ENCODE data around the gene TYSND1. TPM values are rescaled to one million over a fixed set of nuclear protein-coding genes. Genes with fewer than 3 reads are reported as not detected.

The TYSND1 gene
- total RNA-seq, 1 experiment from 2014 or later = 13.6 TPM

GRCh38 chr10:70162892-70163201 is 16.3 kb upstream of the TYSND1 start:
- Histone ChIP-seq H3K9ac (ENCODE audit: low read length) (no peak overlapping the region), H3K27ac (ENCODE audit: low read depth, low read length) (no peak overlapping the region), H3K36me3 (ENCODE audit: control insufficient read depth in 1 of 2, insufficient read depth in 2 of 2, low read length in 2 of 2) (peaks cover 38% of the 10 kb centered on the region in 2 experiments), H3K9me3 (ENCODE audit: control insufficient read depth in 1 of 2, insufficient read depth in 1 of 2, low read depth in 1 of 2, low read length in 2 of 2) (no peaks in the 10 kb centered on the region), H3K27me3 (ENCODE audit: insufficient read depth, low read length) (no peaks in the 10 kb centered on the region), H3K4me3 (replicated peaks in 1 of 2; ENCODE audit: low read depth in 1 of 2, low read length in 2 of 2) (no peak overlapping the region), H3K4me2 (ENCODE audit: low read length) (no peak overlapping the region), H3K4me1 (ENCODE audit: control insufficient read depth in 1 of 2, insufficient read depth in 2 of 2, low read length in 2 of 2) (peaks cover 4 to 6% of the 10 kb centered on the region in 2 experiments; a peak in 3 of 4 replicates), H4K20me1 (ENCODE audit: insufficient read depth) (peaks cover 20% of the 10 kb centered on the region; the same call in 1 of the 2 replicates), H2AFZ (ENCODE audit: low read depth, low read length, poor library complexity, severe bottlenecking) (no peak overlapping the region), H3K9me2 (ENCODE audit: insufficient read depth) (no peaks in the 10 kb centered on the region), H3K79me2 (ENCODE audit: insufficient read depth, low read length) (peaks cover 97% of the 10 kb centered on the region)
- ChIA-PET CTCF (no interaction called here), RAD21 (ENCODE audit: low non-redundant PET in 1 of 2, low total read pairs in 2 of 2, uncharacterized antibody in 2 of 2, unreplicated experiment in 2 of 2) (no interaction called here), POLR2A (no interaction called here)
- BruUV-seq (replicated peaks) = no TSS peak
- ATAC-seq (no peak), DNase-seq (ENCODE audit: low read depth, low spot score) (no peak)
- intact Hi-C loops (cut with micrococcal nuclease) = no loop called here
- TF ChIP-seq SIN3A (IDR thresholded peaks at IDR 0.05; ENCODE audit: low read depth) (no peak), POLR2AphosphoS5 (IDR thresholded peaks at IDR 0.05; ENCODE audit: low read depth, low read length) (no peak), CEBPB (IDR thresholded peaks at IDR 0.05; ENCODE audit: low read depth) (no peak), ELF1 (IDR thresholded peaks at IDR 0.05; ENCODE audit: borderline replicate concordance, low read depth) (no peak), CBX3 (IDR thresholded peaks at IDR 0.05; ENCODE audit: low read depth) (no peak), POLR2A (IDR thresholded peaks at IDR 0.05; ENCODE audit: borderline replicate concordance, extremely low read depth, insufficient read depth, insufficient read length) (no peak), SP1 (IDR thresholded peaks at IDR 0.05; ENCODE audit: low read depth) (no peak), YY1 (IDR thresholded peaks at IDR 0.05; ENCODE audit: extremely low read depth, insufficient replicate concordance, low read depth, low read length) (no peak), FOSL1 (IDR thresholded peaks at IDR 0.05; ENCODE audit: low read depth) (no peak), RAD21 (IDR thresholded peaks at IDR 0.05; ENCODE audit: low read depth) (no peak)
- TF ChIP-seq, protein P1, sequence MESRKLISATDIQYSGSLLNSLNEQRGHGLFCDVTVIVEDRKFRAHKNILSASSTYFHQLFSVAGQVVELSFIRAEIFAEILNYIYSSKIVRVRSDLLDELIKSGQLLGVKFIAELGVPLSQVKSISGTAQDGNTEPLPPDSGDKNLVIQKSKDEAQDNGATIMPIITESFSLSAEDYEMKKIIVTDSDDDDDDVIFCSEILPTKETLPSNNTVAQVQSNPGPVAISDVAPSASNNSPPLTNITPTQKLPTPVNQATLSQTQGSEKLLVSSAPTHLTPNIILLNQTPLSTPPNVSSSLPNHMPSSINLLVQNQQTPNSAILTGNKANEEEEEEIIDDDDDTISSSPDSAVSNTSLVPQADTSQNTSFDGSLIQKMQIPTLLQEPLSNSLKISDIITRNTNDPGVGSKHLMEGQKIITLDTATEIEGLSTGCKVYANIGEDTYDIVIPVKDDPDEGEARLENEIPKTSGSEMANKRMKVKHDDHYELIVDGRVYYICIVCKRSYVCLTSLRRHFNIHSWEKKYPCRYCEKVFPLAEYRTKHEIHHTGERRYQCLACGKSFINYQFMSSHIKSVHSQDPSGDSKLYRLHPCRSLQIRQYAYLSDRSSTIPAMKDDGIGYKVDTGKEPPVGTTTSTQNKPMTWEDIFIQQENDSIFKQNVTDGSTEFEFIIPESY (IDR thresholded peaks at IDR 0.05; ENCODE audit: extremely low read depth, insufficient replicate concordance, low read length) = no peak
- TF ChIP-seq, protein P2, sequence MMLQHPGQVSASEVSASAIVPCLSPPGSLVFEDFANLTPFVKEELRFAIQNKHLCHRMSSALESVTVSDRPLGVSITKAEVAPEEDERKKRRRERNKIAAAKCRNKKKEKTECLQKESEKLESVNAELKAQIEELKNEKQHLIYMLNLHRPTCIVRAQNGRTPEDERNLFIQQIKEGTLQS (IDR thresholded peaks at IDR 0.05) = no peak
- TF ChIP-seq, protein P3, sequence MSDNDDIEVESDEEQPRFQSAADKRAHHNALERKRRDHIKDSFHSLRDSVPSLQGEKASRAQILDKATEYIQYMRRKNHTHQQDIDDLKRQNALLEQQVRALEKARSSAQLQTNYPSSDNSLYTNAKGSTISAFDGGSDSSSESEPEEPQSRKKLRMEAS (IDR thresholded peaks at IDR 0.05) = no peak

Measured in HCT116 (cell line).